ENCODE results near the gene PPTC7.
"Not testable (repeated sequence)": the region's sequence is repeated elsewhere in the genome, so short reads cannot be mapped to it uniquely, and the experiment has no call there.

The PPTC7 gene

GRCh38 chr12:110531741-110532333, 51.3 kb downstream of the PPTC7 start:
- DNase-seq: no peak

- DNase-seq: no peak
Observed at GRCh38 chr12:110530511-110530910, 52.6 kb downstream of the PPTC7 start.

DNA sequence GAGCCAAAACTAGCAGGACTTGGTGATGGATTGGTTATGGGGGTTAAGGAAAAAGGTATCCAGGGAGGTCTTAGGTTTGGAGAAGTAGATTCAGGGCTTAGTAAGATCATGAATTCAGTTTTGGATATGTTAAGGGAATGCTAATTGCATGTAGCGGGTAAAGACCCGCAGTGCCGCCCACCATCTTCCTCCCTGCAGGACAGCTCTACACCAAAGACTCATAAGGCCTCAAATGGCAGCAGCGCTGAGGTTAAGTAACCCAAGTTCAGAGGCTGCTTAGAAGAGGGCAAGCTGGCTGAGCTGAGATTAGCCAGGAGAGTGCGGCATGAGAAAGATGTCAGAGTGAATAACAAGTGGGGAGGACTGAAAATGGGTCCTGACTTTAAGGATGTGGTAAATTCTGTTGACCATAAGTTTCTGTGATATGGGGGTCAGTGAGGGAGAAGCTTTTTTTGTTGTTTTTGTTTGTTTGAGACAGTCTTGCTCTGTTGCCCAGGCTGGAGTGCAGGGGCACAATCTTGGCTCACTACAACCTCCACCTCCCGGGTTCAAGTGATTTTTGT, 54.8 kb downstream of the PPTC7 start:
- no peak for DNase-seq

GRCh38 chr12:110520876-110521712, 62.0 kb downstream of the PPTC7 start:
- not testable (repeated sequence) for DNase-seq

DNA sequence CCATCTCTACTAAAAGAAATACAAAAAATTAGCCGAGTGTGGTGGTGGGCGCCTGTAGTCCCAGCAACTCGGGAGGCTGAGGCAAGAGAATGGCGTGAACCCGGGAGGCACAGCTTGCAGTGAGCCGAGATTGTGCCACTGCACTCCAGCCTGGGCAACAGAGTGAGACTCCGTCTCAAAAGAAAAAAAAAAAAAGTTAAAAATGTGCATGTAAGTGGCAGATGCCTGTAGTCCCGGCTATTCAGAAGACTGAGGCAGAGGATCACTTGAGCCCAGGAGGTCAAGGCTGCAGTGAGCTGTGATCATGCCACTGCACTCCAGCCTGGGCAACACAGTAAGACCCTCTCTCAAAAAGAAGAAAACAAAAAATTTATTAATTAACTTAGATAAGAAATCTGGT, 65.1 kb downstream of the PPTC7 start:
- DNase-seq: not testable (repeated sequence)

DNA sequence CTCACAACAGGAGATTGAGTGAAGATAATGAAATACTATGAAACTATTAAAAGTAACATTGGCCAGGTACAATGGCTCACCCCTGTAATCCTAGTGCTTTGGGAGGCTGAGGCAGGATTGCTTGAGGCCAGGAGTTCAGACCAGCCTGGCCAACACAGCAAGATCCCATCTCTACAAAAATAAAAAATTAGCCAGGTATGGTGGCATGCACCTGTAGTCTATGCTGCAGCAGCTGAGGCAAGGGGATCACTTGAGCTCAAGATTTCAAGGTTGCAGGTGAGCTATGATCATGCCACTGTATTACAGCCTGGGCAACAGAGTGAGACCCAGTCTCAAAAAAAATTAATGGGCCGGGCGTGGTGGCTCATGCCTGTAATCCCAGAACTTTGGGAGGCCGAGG, 66.1 kb downstream of the PPTC7 start:
- DNase-seq: no peak

DNA sequence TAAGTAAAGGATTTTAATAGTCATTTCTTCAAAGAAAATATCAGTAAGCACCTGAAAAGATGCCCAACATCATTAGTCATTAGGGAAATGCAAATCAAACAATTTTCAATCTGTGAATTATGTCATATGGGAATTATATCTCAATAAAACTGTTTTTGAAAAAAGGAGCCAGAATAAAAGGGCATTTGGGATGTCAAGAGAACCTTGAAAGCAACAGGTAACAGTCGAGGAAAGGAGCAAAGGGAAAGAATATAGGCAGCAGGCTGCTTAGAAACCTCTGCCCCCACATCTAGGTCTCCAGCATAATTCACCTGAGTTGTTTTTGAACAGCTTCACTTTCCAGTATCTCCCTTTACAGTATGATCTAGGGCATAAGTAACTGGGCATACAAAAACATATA, 68.8 kb downstream of the PPTC7 start:
- no peak for DNase-seq

DNA sequence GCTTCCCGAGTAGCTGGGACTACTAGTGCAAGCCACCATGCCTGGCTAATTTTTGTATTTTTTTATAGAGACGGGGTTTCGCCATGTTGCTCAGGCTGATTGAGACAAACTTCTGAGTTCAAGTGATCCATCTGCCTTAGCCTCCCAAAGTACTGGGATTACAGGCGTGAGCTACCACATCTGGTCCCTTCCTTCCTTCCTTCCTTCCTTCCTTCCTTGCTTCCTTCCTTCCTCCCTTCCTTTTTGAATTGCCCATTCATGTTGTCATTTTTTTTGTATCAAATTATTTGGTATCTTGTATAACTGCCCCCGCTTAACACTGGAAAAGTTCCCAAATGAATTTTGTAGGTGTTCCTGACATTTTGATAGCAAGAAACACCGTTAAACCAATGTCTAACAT, 69.3 kb downstream of the PPTC7 start:
- no peak for DNase-seq

DNA sequence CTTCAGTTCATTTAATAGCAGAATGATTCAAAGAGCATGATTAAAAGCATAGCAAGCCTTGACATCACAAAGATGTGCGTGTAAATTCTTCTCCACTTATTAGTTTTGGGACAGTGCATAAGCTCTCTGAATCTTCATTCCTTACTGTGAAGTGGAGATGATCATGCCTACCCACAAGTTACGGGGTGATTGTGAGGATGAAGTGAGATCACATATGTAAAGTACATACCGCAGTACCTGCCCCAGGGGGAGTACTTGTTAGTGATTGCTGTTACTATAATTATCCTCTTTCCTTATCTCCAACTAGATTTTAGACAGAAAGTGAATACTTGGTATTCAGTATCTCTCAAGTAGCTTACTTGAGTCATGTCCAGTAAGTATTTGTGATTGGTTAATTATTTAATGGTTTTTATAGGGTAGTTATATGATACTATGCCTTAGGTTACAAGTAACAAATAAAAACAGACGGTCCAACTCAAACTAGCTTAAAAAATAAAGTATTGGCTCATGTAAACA, 75.0 kb downstream of the PPTC7 start:
- DNase-seq: no peak

- no peak for DNase-seq
Observed at GRCh38 chr12:110505332-110505731, 77.8 kb downstream of the PPTC7 start.

- DNase-seq: no peak
Observed at GRCh38 chr12:110503432-110503831, 79.7 kb downstream of the PPTC7 start.

- peak; percentile 99 for DNase-seq
Observed at GRCh38 chr12:110501752-110502738, 81.1 kb downstream of the PPTC7 start, which contains the start of the genes RAD9B and VPS29. Gene RAD9B, plus strand, starts transcription at chr12:110502331. Its CDS starts 7 bp downstream, at chr12:110502338. Gene VPS29, minus strand, starts transcription at chr12:110502111. Its CDS starts 60 bp downstream, at chr12:110502051.

GRCh38 chr12:110501399-110501751, 81.7 kb downstream of the PPTC7 start:
- peak; percentile 55 to 71 for DNase-seq

DNA sequence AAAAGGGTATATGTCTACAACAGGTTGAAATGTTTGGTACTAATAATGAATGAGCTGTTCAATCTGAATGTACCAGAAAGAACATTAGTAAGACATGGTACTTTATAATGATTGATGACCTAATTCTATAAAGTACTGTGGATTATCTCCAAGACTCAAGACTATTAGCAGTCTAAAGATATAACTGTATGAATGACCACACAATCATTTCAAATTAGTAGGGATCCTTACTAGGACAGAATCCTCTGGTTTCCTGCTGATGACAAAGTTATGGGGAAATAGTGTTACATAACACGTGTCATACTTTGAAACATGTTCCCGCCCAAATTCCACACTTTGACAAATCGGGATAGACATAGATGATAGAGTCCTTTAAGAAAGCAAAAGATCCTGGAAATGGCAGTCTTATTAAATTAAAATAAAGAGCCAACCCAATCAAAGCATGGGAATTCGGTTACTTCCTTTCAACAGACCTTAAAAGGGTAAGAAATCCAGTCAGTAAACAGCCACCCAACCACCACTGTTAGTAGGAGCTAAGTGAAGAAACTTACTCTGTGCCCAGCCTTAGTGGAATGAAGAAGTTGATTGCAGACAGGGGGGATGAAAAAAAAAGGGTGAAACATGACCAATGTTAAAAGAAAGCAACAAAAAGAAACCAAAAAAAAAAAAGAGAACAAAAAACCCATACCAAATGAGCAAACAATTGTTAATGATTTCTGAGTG, 84.0 kb downstream of the PPTC7 start:
- DNase-seq: peak; percentile 75 to 78

Measured in inflammatory macrophage treated with lipopolysaccharide for 1 hour (primary cell).